Suprapubic skin (tissue), 4 donors: ENCODE measurements around the gene PDXP. TPM values are rescaled to one million over a fixed set of nuclear protein-coding genes. Genes with fewer than 3 reads are reported as not detected.

Experiments used
- DNase-seq, 2 donors: peaks; one replicate each; pipeline ENCODE4 v3.0.0-alpha.2; 2019; ENCODE audit warnings: low spot score in 2 of 2
- H3K27ac ChIP-seq: fragments of 200-600 bp; sonication (generic); one replicate; pipeline ENCODE4 v1.5.1; 2019
- H3K27me3 ChIP-seq: fragments of 200-600 bp; sonication (generic); one replicate; pipeline ENCODE4 v1.5.1; 2019
- H3K36me3 ChIP-seq: fragments of 200-600 bp; sonication (generic); one replicate; pipeline ENCODE4 v1.5.1; 2019
- H3K4me1 ChIP-seq: fragments of 200-600 bp; sonication (generic); one replicate; pipeline ENCODE4 v1.5.1; 2019
- H3K4me3 ChIP-seq: fragments of 200-600 bp; sonication (generic); one replicate; pipeline ENCODE4 v1.5.1; 2019; ENCODE audit warnings: mild to moderate bottlenecking
- H3K9me3 ChIP-seq: fragments of 200-600 bp; sonication (generic); one replicate; pipeline ENCODE4 v1.5.1; 2019
- EP300 ChIP-seq: sonication (generic); formaldehyde crosslinking; IDR thresholded peaks from one replicate; pipeline ENCODE4 v1.6.1; 2017; ENCODE audit warnings: antibody characterized with exemption
- POLR2A ChIP-seq, 2 donors: fragments of 450-650 bp; IDR thresholded peaks; one replicate each; pipeline ENCODE4 v1.6.1; 2017; ENCODE audit warnings: antibody characterized with exemption in 2 of 2, mild to moderate bottlenecking in 2 of 2, moderate library complexity in 2 of 2
- POLR2AphosphoS5 ChIP-seq, 3 donors: sonication (generic); formaldehyde crosslinking; IDR thresholded peaks; one replicate each; pipeline ENCODE4 v1.6.1; 2017; ENCODE audit warnings: antibody characterized with exemption in 3 of 3
- WGBS: methylation state at CpG from one replicate; pipeline ENCODE4 v1.1.5; 2018; 5-methylcytosine and 5-hydroxymethylcytosine counted together
- total RNA-seq, 4 donors: library from RNA; depleted of rRNA; stranded (reverse); fragments of >200 nt; gene quantifications; one replicate each; pipeline ENCODE4 v1.1.0, GENCODE V29; 2016
- TF ChIP-seq, protein P1 (sequence below), 2 donors: fragments of 200-600 bp in 1 of 2; fragments of 450-650 bp in 1 of 2; sonication (generic) in 1 of 2; IDR thresholded peaks; one replicate each; pipeline ENCODE4 v1.5.1; 2016 to 2019; ENCODE audit warnings: antibody characterized with exemption in 2 of 2, mild to moderate bottlenecking in 1 of 2, moderate library complexity in 1 of 2

The PDXP gene
- total RNA-seq, 4 donors from 2014 or later = 4.2 to 6.1 (median 4.9) TPM

DNA sequence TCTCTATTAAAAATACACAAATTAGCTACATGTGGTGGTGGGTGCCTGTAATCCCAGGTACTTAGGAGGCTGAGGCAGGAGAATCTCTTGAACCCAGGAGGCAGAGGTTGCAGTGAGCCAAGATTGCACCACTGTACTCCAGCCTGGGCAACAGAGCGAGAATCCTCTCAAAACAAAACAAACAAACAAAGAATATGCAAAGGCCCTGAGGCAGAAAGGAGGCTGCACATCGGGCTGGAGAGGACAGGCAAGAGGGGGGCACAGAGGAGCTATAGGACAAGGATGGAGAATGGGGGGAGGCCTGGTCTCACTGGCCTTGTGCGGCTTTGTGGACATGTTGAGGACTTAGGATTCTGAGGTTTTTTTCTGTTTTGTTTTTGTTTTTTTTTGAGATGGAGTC lies 46.7 kb downstream of the PDXP start:
- 94% methylated on average over 3 of the region's 3 CpGs for WGBS
- Histone ChIP-seq H3K4me1 (no peaks in the 10 kb centered on the region), H3K4me3 (no peak overlapping the region), H3K36me3 (peaks cover 5% of the 10 kb centered on the region), H3K27me3 (no peaks in the 10 kb centered on the region), H3K9me3 (no peaks in the 10 kb centered on the region), H3K27ac (no peak overlapping the region)
- no peak for DNase-seq
- TF ChIP-seq POLR2AphosphoS5 (IDR thresholded peaks at IDR 0.05) = no peak
- TF ChIP-seq POLR2A (IDR thresholded peaks at IDR 0.05) = no peak
- TF ChIP-seq, protein P1, sequence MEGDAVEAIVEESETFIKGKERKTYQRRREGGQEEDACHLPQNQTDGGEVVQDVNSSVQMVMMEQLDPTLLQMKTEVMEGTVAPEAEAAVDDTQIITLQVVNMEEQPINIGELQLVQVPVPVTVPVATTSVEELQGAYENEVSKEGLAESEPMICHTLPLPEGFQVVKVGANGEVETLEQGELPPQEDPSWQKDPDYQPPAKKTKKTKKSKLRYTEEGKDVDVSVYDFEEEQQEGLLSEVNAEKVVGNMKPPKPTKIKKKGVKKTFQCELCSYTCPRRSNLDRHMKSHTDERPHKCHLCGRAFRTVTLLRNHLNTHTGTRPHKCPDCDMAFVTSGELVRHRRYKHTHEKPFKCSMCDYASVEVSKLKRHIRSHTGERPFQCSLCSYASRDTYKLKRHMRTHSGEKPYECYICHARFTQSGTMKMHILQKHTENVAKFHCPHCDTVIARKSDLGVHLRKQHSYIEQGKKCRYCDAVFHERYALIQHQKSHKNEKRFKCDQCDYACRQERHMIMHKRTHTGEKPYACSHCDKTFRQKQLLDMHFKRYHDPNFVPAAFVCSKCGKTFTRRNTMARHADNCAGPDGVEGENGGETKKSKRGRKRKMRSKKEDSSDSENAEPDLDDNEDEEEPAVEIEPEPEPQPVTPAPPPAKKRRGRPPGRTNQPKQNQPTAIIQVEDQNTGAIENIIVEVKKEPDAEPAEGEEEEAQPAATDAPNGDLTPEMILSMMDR (IDR thresholded peaks at IDR 0.05) = no peak
- TF ChIP-seq EP300 = no peak

DNA sequence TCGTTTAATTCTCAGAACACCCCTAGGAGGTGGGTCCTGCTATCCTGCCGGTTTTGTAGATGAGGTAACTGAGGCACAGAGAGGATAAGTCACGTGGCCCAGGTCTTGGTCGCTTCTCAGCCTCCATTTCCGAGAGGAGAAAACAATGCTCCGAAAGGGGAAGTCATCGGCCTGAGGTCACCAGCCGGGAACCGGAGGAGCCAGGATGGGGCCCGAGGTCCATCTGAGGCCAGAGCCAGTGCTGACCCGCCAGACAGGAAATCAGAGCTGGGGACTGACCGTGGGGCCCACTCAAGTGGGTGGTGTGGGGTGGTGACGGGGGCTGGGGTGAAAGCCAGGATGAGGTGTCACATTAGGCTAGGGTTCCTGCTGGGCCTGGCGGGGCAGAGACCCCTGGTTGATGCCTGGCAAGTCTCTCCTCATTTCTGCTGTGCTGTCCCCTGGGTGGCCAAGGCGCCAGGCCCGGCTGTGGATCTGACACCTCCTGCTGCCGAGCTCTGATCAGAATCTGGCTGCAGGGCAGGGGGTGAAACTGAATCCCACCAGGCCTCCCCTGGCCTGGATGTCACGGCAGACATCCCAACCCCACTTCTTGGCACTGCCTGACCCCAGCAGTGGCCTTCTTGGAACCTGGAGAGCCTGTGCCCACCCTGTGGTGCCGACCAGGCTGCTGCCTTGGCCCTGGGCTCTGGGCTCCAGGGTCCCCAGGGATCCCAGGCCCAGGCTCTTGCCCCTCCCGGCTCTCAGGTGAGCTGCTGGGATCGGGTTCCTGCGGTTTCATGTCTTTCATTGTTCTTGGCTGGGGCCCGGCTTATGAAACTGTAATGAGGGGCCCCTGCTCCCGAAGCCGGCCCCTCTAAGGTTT lies 50.3 kb downstream of the PDXP start:
- WGBS = 78% methylated on average over 14 of the region's 25 CpGs
- no peaks in the 10 kb centered on the region for H3K4me1 ChIP-seq
- no peak overlapping the region for H3K27ac ChIP-seq
- H3K36me3 ChIP-seq = peaks cover 3% of the 10 kb centered on the region
- H3K4me3 ChIP-seq = no peak overlapping the region
- TF ChIP-seq EP300 (no peak), POLR2A (IDR thresholded peaks at IDR 0.05) (no peak), POLR2AphosphoS5 (IDR thresholded peaks at IDR 0.05) (no peak)
- TF ChIP-seq, protein P1 (IDR thresholded peaks at IDR 0.05) = no peak
- no peaks in the 10 kb centered on the region for H3K9me3 ChIP-seq
- no peaks in the 10 kb centered on the region for H3K27me3 ChIP-seq
- no peak for DNase-seq

DNA sequence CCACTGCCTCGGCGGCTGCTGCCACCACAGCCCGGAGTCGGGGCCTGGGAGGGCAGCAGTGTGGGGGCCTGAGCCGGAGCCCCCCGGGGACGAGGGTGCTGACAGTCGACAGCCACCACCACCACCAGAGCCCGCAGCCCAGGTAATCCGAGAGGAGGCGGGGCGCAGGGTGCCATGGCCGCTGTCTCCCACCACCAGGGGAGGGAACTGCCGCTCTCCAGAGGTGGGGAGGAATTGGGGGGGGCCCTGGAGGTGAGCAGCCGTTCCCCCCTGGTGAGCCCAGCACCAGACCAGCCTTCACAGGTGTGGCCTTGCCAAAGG lies 50.9 kb downstream of the PDXP start:
- H3K27ac ChIP-seq = no peak overlapping the region
- WGBS = 100% methylated on average over 1 of the region's 15 CpGs
- H3K4me1 ChIP-seq = no peaks in the 10 kb centered on the region
- TF ChIP-seq POLR2AphosphoS5 (IDR thresholded peaks at IDR 0.05) (no peak), POLR2A (IDR thresholded peaks at IDR 0.05) (no peak), EP300 (no peak)
- TF ChIP-seq, protein P1 (IDR thresholded peaks at IDR 0.05) = no peak
- H3K36me3 ChIP-seq = peaks cover 3% of the 10 kb centered on the region
- no peak overlapping the region for H3K4me3 ChIP-seq
- DNase-seq = no peak
- no peaks in the 10 kb centered on the region for H3K9me3 ChIP-seq
- no peaks in the 10 kb centered on the region for H3K27me3 ChIP-seq

DNA sequence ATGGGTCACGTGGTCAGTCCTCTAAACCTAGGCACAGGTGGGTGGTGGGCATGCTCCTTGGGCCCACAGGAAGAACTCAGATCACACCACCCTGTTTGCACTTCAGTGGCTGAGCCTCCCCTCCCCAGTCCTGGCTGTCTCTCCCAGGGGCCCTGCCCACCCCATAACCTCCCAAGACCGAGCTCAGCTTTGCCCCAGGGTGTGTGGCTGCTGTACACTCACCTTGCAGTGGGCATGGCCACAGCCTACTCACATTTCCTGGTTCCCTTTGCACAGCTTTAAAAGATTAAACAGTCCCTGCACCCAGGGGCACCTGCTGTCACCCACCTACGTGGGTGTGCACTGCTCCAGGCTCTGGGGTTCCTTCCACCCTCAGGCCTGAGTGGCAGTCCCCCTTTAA lies 52.2 kb downstream of the PDXP start:
- peaks cover 3% of the 10 kb centered on the region for H3K36me3 ChIP-seq
- H3K27me3 ChIP-seq = no peaks in the 10 kb centered on the region
- H3K4me1 ChIP-seq = no peaks in the 10 kb centered on the region
- WGBS = 83% methylated on average over 3 of the region's 3 CpGs
- TF ChIP-seq, protein P1 (IDR thresholded peaks at IDR 0.05) = no peak
- TF ChIP-seq POLR2A (IDR thresholded peaks at IDR 0.05) = no peak
- no peak for TF ChIP-seq EP300
- no peak for TF ChIP-seq POLR2AphosphoS5 (IDR thresholded peaks at IDR 0.05)
- DNase-seq = no peak
- no peak overlapping the region for H3K4me3 ChIP-seq
- no peak overlapping the region for H3K27ac ChIP-seq
- H3K9me3 ChIP-seq = no peaks in the 10 kb centered on the region

DNA sequence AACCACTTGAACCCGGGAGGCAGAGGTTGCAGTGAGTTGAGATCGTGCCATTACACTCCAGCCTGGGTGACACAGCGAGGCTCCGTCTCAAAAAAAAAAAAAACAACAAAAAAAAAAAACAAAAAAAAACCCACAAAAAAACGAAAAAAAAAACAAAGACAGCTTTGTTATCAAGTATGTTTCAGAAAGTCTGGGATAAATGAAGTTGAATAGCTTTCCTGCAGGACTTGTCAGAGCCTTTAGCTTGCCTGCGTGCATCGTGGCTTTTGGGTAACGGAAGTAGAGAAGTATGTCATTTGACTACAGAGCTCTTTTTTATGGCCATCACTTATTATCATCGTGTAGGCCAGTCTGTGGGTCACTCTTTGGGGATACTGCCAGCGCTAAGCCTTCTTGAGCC lies 53.0 kb downstream of the PDXP start:
- 85% methylated on average over 10 of the region's 10 CpGs for WGBS
- TF ChIP-seq, protein P1 (IDR thresholded peaks at IDR 0.05) = no peak
- TF ChIP-seq POLR2A (IDR thresholded peaks at IDR 0.05) (no peak), POLR2AphosphoS5 (IDR thresholded peaks at IDR 0.05) (no peak), EP300 (no peak)
- no peak overlapping the region for H3K27ac ChIP-seq
- no peak overlapping the region for H3K4me3 ChIP-seq
- peaks cover 3% of the 10 kb centered on the region for H3K36me3 ChIP-seq
- no peak for DNase-seq
- H3K9me3 ChIP-seq = no peaks in the 10 kb centered on the region
- H3K4me1 ChIP-seq = no peaks in the 10 kb centered on the region
- H3K27me3 ChIP-seq = no peaks in the 10 kb centered on the region
